Caco-2 (cell line): ENCODE results near the gene PAM. TPM values are rescaled to one million over a fixed set of nuclear protein-coding genes. Genes with fewer than 3 reads are reported as not detected.

Experiments
- BruUV-seq: library from RNA; stranded (reverse); fragments of 400-500 nt; replicated peaks from 2 replicates; lab custom pipeline; 2021; lab: Mats Ljungman, UMichigan
- CTCF ChIA-PET: fragments of 300-600 bp; sonication (Branson Sonifier 250); formaldehyde crosslinking; loops from one replicate; lab custom pipeline; 2022; ENCODE audit warnings: antibody characterized with exemption; lab: Charles Lee
- POLR2A ChIA-PET: fragments of 300-600 bp; sonication (Branson Sonifier 250); formaldehyde crosslinking; loops from one replicate; lab custom pipeline; 2022; ENCODE audit warnings: antibody characterized with exemption; lab: Charles Lee
- DNase-seq, 2 experiments: peaks; one replicate each; pipeline versions ENCODE4 v3.0.0 to v3.0.0-alpha.2; 2020 to 2022
- H3K27me3 ChIP-seq: replicated peaks from 2 replicates; pipeline ENCODE4 v1.6.0; 2011; ENCODE audit warnings: low read length; ENCODE audit not compliant: control insufficient read depth, insufficient read depth
- H3K36me3 ChIP-seq: 2 replicates; pipeline ENCODE4 v1.5.1; 2011; ENCODE audit warnings: low read length; ENCODE audit not compliant: control insufficient read depth, insufficient read depth
- H3K4me1 ChIP-seq: fragments of 250-450 bp; sonication (Bioruptor Pico); 2 replicates; pipeline ENCODE4 v1.5.1; 2020; ENCODE audit warnings: mild to moderate bottlenecking
- H3K4me3 ChIP-seq: 2 replicates; pipeline ENCODE4 v1.5.1; 2011; ENCODE audit warnings: low read depth, mild to moderate bottlenecking, control low read depth, low read length
- H3K9me3 ChIP-seq: fragments of 250-450 bp; sonication (Bioruptor Pico); 2 replicates; pipeline ENCODE4 v1.5.1; 2020; ENCODE audit warnings: mild to moderate bottlenecking, moderate library complexity
- H3K27ac Mint-ChIP-seq: one replicate; pipeline ENCODE4 v1.8.0; 2022; ENCODE audit warnings: mixed read lengths; ENCODE audit not compliant: unreplicated experiment
- H3K27me3 Mint-ChIP-seq: one replicate; pipeline ENCODE4 v1.8.0; 2022; ENCODE audit warnings: mixed read lengths; ENCODE audit not compliant: insufficient read depth, unreplicated experiment
- H3K36me3 Mint-ChIP-seq: one replicate; pipeline ENCODE4 v1.8.0; 2022; ENCODE audit warnings: mild to moderate bottlenecking, mixed read lengths; ENCODE audit not compliant: insufficient read depth, unreplicated experiment
- H3K4me1 Mint-ChIP-seq: one replicate; pipeline ENCODE4 v1.8.0; 2022; ENCODE audit warnings: low read depth, mixed read lengths; ENCODE audit not compliant: unreplicated experiment
- H3K4me3 Mint-ChIP-seq: one replicate; pipeline ENCODE4 v1.8.0; 2022; ENCODE audit warnings: mild to moderate bottlenecking, moderate library complexity, mixed read lengths; ENCODE audit not compliant: unreplicated experiment
- H3K9me3 Mint-ChIP-seq: one replicate; pipeline ENCODE4 v1.8.0; 2022; ENCODE audit warnings: mixed read lengths; ENCODE audit not compliant: unreplicated experiment
- CTCF ChIP-seq, 2 experiments: fragments of 200-600 bp in 1 of 2; IDR thresholded peaks; 1 replicate in 1 of 2; 2 replicates in 1 of 2; pipeline versions ENCODE4 v1.5.1 to v1.8.0; 2011 to 2022; ENCODE audit warnings: antibody characterized with exemption in 1 of 2, control low read depth in 1 of 2, inconsistent platforms in 1 of 2, low read depth in 1 of 2, low read length in 1 of 2, mild to moderate bottlenecking in 1 of 2, moderate library complexity in 1 of 2; ENCODE audit not compliant: insufficient read depth in 1 of 2, severe bottlenecking in 1 of 2, unreplicated experiment in 1 of 2
- intact Hi-C: fragments of 100-400 bp; cut with micrococcal nuclease; formaldehyde crosslinking; loops from one replicate; pipeline ENCODE4 v1.10.0; 2022; ENCODE audit not compliant: unreplicated experiment
- total RNA-seq: library from RNA; stranded (reverse); gene quantifications from 2 replicates; pipeline ENCODE4 v1.2.3, GENCODE V29; 2022

Gene PAM
- total RNA-seq, 1 experiment from 2014 or later: 48.0 TPM

- no peak overlapping the region for H3K27ac Mint-ChIP-seq
- no peaks in the 10 kb centered on the region for H3K36me3 Mint-ChIP-seq
- peaks cover 7% of the 10 kb centered on the region for H3K4me1 Mint-ChIP-seq
- intact Hi-C loops: no loop called here
- no TSS peak for BruUV-seq
- H3K27me3 Mint-ChIP-seq: no peaks in the 10 kb centered on the region
- H3K9me3 ChIP-seq: no peaks in the 10 kb centered on the region
- no peaks in the 10 kb centered on the region for H3K9me3 Mint-ChIP-seq
- no peaks in the 10 kb centered on the region for H3K36me3 ChIP-seq
- no peaks in the 10 kb centered on the region for H3K27me3 ChIP-seq
- no peak for TF ChIP-seq CTCF (IDR thresholded peaks at IDR 0.05; ENCODE audit: insufficient read depth in 1 of 2, low read depth in 1 of 2, low read length in 1 of 2, severe bottlenecking in 1 of 2, unreplicated experiment in 1 of 2)
- H3K4me3 Mint-ChIP-seq: no peak overlapping the region
- ChIA-PET POLR2A (no interaction called here), CTCF (no interaction called here)
- H3K4me1 ChIP-seq: peaks cover 13% of the 10 kb centered on the region
- H3K4me3 ChIP-seq: no peak overlapping the region
- no peak for DNase-seq
Observed at GRCh38 chr5:102809033-102809432, 53.9 kb downstream of the PAM start.

GRCh38 chr5:102811972-102812371 lies 56.9 kb downstream of the PAM start:
- Histone ChIP-seq H3K27me3 (no peaks in the 10 kb centered on the region), H3K9me3 (no peaks in the 10 kb centered on the region), H3K36me3 (no peaks in the 10 kb centered on the region), H3K4me3 (no peak overlapping the region), H3K4me1 (peaks cover 7% of the 10 kb centered on the region; the same call in 1 of the 2 replicates)
- POLR2A ChIA-PET: no interaction called here
- no peak overlapping the region for H3K4me3 Mint-ChIP-seq
- H3K4me1 Mint-ChIP-seq: peaks cover 6% of the 10 kb centered on the region
- H3K36me3 Mint-ChIP-seq: no peaks in the 10 kb centered on the region
- CTCF ChIA-PET: no interaction called here
- no TSS peak for BruUV-seq
- no peak for TF ChIP-seq CTCF (IDR thresholded peaks at IDR 0.05; ENCODE audit: insufficient read depth in 1 of 2, low read depth in 1 of 2, low read length in 1 of 2, severe bottlenecking in 1 of 2, unreplicated experiment in 1 of 2)
- H3K27me3 Mint-ChIP-seq: no peaks in the 10 kb centered on the region
- H3K27ac Mint-ChIP-seq: no peak overlapping the region
- intact Hi-C loops: no loop called here
- no peaks in the 10 kb centered on the region for H3K9me3 Mint-ChIP-seq
- DNase-seq: no peak

GRCh38 chr5:102813740-102814139 lies 58.6 kb downstream of the PAM start:
- Mint-ChIP-seq H3K36me3 (no peaks in the 10 kb centered on the region), H3K9me3 (no peaks in the 10 kb centered on the region), H3K27ac (no peak overlapping the region), H3K4me1 (no peaks in the 10 kb centered on the region), H3K4me3 (no peak overlapping the region), H3K27me3 (no peaks in the 10 kb centered on the region)
- H3K4me3 ChIP-seq: no peak overlapping the region
- CTCF ChIA-PET: no interaction called here
- peaks cover 7% of the 10 kb centered on the region; the same call in 1 of the 2 replicates for H3K4me1 ChIP-seq
- no peak for TF ChIP-seq CTCF (IDR thresholded peaks at IDR 0.05; ENCODE audit: insufficient read depth in 1 of 2, low read depth in 1 of 2, low read length in 1 of 2, severe bottlenecking in 1 of 2, unreplicated experiment in 1 of 2)
- no TSS peak for BruUV-seq
- H3K9me3 ChIP-seq: no peaks in the 10 kb centered on the region
- DNase-seq: no peak
- POLR2A ChIA-PET: no interaction called here
- no peaks in the 10 kb centered on the region for H3K27me3 ChIP-seq
- H3K36me3 ChIP-seq: no peaks in the 10 kb centered on the region
- intact Hi-C loops: no loop called here
